HL-60/S4 treated with retinoic acid at 250 ng/mL for 4 days and 3 days (cell line): ENCODE results near the gene RPL35A.
"Not testable (repeated sequence)": the region's sequence is repeated elsewhere in the genome, so short reads cannot be mapped to it uniquely, and the experiment has no call there.

ENCODE experiments used
- in situ Hi-C: fragments of 300-500 bp; cut with MboI; formaldehyde crosslinking; loops from 2 replicates; pipeline ENCODE4 v1.7.0; 2022; ENCODE audit warnings: low sequenced_read_pairs

RPL35A gene

GRCh38 chr3:197951392-197951990 is 1.5 kb downstream of the RPL35A start:
- in situ Hi-C loops = no loop called here

- in situ Hi-C loops = no loop called here
Measured at GRCh38 chr3:197952440-197952839, 2.5 kb downstream of the RPL35A start.

- in situ Hi-C loops = no loop called here
Measured at GRCh38 chr3:197953325-197953724, 3.3 kb downstream of the RPL35A start.

- in situ Hi-C loops = no loop called here
Measured at GRCh38 chr3:197953881-197954280, 3.9 kb downstream of the RPL35A start.

DNA sequence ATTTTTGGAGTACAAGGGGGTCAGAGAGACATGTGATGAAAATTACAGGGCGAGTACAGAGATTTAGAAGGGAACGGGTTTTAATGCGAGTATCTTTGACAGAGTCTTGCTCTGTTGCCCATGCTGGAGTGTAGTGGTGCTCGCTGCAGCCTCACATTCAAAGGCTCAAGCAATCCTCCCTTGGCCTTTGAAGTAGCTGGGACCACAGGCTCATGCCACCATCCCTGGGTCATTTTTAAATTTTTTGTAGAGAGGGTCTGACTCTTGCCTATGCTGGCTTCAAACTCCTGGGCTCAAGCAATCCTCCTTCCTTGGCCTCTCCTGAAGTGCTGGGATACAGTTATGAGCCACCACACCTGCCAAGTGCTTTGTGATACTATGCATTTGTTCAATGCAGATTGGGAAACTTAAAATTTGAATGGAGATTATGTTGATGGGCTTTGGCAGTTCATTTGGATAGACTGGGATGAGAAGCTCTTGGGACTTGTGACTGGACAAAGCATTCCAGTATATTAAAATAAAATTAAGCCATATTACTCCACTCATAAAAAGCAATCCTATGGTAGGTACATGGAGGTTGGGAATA is 6.0 kb downstream of the RPL35A start:
- in situ Hi-C loops = no loop called here

DNA sequence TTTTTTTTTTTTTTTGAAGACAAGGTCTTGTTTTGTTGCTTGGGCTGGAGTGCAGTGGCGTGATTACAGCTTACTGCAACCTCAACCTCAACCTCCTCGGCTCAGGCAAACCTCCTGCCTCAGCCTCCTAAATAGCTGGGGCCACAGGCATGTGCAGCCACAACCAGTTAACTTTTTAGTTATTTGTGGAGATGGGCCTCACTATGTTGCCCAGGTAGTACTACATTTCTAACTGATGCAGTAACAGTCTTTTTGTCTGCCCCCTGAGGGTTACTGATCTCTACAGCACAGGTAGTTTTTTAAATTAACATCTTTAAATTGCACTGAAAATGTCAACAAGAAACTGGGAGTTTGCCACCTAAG is 6.6 kb downstream of the RPL35A start:
- in situ Hi-C loops = no loop called here

GRCh38 chr3:197957790-197958133 is 7.8 kb downstream of the RPL35A start:
- in situ Hi-C loops = no loop called here

- in situ Hi-C loops = no loop called here
Measured at GRCh38 chr3:197958346-197958745, 8.4 kb downstream of the RPL35A start.

- in situ Hi-C loops = not testable (repeated sequence)
Measured at GRCh38 chr3:197958848-197959247, 8.9 kb downstream of the RPL35A start.

DNA sequence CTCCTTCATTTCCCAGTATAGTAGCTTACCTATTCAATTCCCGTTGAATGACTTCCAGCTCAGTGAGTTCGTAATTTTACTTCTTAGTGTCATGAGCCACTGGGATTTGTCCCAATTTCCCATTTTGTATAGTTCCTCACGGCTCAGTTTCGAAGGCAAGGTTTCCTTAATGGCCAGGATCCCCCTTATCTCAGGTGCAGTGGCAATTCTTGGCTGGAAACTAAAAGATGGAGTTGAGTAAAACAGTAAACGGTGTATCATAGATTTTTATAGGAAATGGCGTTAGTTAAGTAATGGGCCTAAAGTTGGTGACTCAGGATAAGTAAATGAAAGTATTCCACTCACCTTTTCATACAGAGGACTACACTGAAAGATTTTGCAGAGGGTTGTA is 9.5 kb downstream of the RPL35A start:
- in situ Hi-C loops = no loop called here

DNA sequence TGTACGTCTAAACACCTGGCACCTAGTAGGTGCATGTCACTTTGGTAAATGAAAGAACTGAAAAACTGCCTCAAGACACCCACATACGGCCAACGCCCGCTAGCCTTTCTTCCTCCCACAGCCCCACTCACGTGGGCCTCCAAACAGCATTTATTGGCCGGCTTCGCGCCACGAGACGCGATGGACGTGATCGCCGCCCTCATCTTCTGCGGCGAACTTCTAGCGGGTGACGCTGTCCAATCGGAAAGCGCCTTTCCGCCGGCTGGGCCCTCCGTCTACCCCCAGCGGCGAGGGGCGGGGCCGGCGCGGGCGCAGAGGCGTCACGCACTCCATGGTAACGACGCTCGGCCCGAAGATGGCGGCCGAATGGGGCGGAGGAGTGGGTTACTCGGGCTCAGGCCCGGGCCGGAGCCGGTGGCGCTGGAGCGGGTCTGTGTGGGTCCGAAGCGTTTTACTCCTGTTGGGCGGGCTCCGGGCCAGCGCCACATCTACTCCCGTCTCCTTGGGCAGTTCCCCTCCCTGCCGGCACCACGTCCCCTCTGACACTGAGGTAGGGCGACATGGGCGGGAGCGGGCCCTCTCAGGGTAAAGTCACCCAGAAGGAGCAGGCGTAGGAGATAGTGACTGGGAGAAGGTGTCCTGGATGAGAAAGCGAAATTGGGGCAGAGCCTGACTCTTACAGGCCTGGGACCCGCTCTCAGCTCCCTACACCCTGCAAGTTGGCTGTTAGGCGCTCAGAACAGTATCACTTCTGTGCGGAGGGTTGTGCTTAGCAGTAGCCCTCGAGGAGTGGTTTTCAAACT is 10.1 kb downstream of the RPL35A start, which contains the start of gene LMLN:
TSS of gene LMLN (plus strand) at position 327 of the 803 bp plus-strand sequence. CDS start at position 356, 29 bp downstream.
- in situ Hi-C loops = no loop called here

GRCh38 chr3:197960694-197961581 is 10.9 kb downstream of the RPL35A start:
- in situ Hi-C loops = no loop called here

- in situ Hi-C loops = no loop called here
Measured at GRCh38 chr3:197961582-197961945, 11.6 kb downstream of the RPL35A start.

DNA sequence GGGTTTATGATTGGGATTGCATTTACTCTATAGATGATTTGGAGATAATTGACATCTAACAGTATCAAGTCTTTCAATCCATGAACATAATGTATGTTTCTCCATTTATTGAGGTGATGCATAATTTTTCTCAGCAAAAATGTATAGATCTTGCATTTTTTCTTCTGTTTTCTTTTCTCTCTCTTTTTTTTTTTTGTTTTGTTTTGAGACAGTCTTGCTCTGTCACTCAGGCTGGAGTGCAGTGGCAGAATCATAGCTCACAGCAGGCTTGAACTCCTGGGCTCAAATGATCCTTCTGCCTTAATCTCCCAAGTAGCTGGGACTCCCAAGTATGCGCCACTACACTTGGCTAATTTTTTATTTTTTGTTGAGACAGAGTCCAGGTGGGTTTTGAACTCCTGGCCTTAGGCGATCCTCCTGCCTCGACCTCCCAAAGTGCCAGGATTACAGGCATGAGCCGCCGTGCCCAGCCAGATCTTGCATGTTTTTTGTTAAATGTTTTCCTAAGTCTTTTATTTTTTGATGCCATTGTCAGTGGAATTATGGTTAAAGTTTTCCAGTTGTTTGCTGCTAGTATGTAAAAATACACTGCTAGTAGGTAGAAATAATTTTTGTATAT is 13.1 kb downstream of the RPL35A start:
- in situ Hi-C loops = no loop called here

DNA sequence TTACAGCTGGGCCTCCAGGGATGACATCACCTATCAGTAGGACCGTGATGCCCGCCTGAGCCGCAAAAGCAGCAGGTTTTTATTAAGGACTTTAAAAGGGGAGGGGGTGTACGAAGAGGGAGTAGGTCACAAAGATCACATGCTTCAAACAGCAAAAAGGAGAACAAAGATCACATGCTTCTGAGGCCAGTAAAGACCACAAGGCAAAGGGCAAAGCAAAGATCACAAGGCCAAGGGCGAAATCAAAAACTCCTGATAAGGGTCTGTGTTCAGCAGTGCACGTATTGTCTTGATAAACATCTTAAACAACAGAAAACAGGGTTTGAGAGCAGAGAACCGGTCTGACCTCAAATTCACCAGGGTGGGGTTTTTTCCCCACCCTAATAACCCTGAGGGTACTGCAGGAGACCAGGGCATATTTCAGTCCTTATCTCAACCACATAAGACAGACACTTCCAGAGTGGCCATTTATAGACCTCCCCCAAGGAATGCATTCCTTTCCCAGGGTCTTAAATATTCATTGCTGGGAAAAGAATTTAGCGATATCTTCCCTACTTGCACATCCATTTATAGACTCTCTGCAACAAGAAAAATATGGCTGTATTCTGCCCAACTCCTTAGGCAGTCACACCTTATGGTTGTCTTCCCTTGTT is 17.5 kb downstream of the RPL35A start:
- in situ Hi-C loops = not testable (repeated sequence)

- in situ Hi-C loops = no loop called here
Measured at GRCh38 chr3:197970588-197970987, 20.6 kb downstream of the RPL35A start.

DNA sequence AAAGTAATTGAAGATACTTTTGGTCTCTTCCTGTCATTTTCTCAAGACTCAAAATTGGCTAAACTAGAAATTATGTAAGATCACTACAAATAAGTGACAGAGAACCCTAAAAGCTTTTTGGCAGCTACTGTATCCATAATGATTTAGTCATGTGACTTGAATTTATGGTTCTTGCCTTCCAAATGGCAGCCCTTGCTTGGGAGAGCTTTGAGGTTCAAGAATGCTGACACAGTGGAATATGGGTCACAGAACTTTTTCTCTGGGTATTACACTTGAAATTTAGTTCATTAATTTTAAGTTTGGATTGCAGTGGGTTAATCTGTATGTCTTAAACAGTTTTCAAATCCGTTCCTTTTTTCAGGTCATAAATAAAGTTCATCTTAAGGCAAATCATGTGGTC is 24.0 kb downstream of the RPL35A start:
- in situ Hi-C loops = no loop called here

- in situ Hi-C loops = no loop called here
Measured at GRCh38 chr3:197975311-197975710, 25.3 kb downstream of the RPL35A start.

- in situ Hi-C loops = no loop called here
Measured at GRCh38 chr3:197983076-197983475, 33.1 kb downstream of the RPL35A start.

- in situ Hi-C loops = no loop called here
Measured at GRCh38 chr3:197989651-197990050, 39.7 kb downstream of the RPL35A start.
